Choroid plexus epithelial cell (primary cell): Measurements from ENCODE around the gene TRPM4.
A peak's percentile ranks its signal among the peaks of the same experiment; 100 is the strongest.
"Not testable (repeated sequence)": the region's sequence is repeated elsewhere in the genome, so short reads cannot be mapped to it uniquely, and the experiment has no call there.

Experiments
- DNase-seq: peaks from one replicate; pipeline ENCODE4 v3.0.0-alpha.2; 2010; ENCODE audit warnings: low read depth
- H3K4me3 ChIP-seq: 2 replicates; pipeline ENCODE4 v1.5.1; 2011; ENCODE audit warnings: low read depth, mild to moderate bottlenecking, control low read depth, low read length, moderate library complexity
- CTCF ChIP-seq: conservative IDR thresholded peaks from 2 replicates; pipeline ENCODE4 v1.5.1; 2011; ENCODE audit warnings: low read depth, mild to moderate bottlenecking, control low read depth, inconsistent platforms, low read length, moderate library complexity

Gene TRPM4

GRCh38 chr19:49120325-49120683, 37.3 kb upstream of the TRPM4 start:
- DNase-seq, result no peak
- no peak overlapping the region for H3K4me3 ChIP-seq
- no peak for TF ChIP-seq CTCF

GRCh38 chr19:49120868-49121267, 36.7 kb upstream of the TRPM4 start:
- TF ChIP-seq CTCF, result no peak
- DNase-seq, result no peak
- no peak overlapping the region for H3K4me3 ChIP-seq

GRCh38 chr19:49121841-49122240, 35.8 kb upstream of the TRPM4 start:
- not testable (repeated sequence) for H3K4me3 ChIP-seq
- peak; percentile 52 for DNase-seq

- not testable (repeated sequence) for DNase-seq, H3K4me3 ChIP-seq
Measured at GRCh38 chr19:49123285-49123684, 34.3 kb upstream of the TRPM4 start.

- DNase-seq, result no peak
- H3K4me3 ChIP-seq, result no peak overlapping the region
- TF ChIP-seq CTCF, result no peak
Measured at GRCh38 chr19:49125025-49125731, 32.4 kb upstream of the TRPM4 start.

- no peak for DNase-seq
- no peak for TF ChIP-seq CTCF
Measured at GRCh38 chr19:49126575-49126974, 31.0 kb upstream of the TRPM4 start.

GRCh38 chr19:49127225-49127624, 30.4 kb upstream of the TRPM4 start:
- not testable (repeated sequence) for DNase-seq, H3K4me3 ChIP-seq

More at GRCh38 chr19:49126575-49126974, 31.0 kb upstream of the TRPM4 start:
- H3K4me3 ChIP-seq, result no peak overlapping the region

- peak; percentile 98 for DNase-seq
- no peak for TF ChIP-seq CTCF
- peak overlapping the region; percentile 53 for H3K4me3 ChIP-seq
Measured at GRCh38 chr19:49127674-49128544, 29.7 kb upstream of the TRPM4 start.
